RPMI8226 (cell line): ENCODE data around the gene KHDC1.
"Not testable (repeated sequence)": the region's sequence is repeated elsewhere in the genome, so short reads cannot be mapped to it uniquely, and the experiment has no call there.

Experiments used
- DNase-seq: peaks from one replicate; pipeline ENCODE4 v3.0.0-alpha.2; 2015

Gene KHDC1

GRCh38 chr6:73248192-73248903, 14.6 kb downstream of the KHDC1 start:
- no peak for DNase-seq

GRCh38 chr6:73242001-73242400, 21.0 kb downstream of the KHDC1 start:
- DNase-seq: no peak

GRCh38 chr6:73240730-73241129, 22.3 kb downstream of the KHDC1 start:
- no peak for DNase-seq

DNA sequence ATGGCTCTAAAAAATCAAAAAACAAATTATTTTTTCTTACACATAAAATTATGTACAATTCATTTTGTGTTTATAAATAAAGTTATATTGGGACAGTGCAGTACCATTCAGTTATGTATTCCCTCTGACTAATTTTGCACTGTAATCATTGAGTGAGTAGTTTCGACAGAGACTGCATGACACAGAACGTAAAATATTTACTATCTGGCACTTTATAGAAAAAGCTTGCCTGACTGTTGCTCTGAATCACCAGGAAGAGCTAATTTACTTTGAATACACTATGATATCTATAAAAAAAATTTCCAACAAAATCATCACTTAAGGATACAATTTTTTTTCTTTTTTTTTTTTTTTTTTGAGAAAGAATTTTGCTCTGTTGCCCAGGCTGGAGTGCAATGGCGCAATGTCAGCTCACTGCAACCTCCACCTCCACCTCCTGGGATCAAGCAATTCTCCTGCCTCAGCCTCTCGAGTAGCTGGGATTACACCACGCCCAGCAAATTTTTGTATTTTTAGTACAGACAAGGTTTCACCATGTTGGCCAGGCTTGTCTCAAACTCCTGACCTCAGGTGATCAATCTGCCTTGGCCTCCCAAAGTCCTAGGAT, 26.7 kb downstream of the KHDC1 start:
- DNase-seq: no peak

DNA sequence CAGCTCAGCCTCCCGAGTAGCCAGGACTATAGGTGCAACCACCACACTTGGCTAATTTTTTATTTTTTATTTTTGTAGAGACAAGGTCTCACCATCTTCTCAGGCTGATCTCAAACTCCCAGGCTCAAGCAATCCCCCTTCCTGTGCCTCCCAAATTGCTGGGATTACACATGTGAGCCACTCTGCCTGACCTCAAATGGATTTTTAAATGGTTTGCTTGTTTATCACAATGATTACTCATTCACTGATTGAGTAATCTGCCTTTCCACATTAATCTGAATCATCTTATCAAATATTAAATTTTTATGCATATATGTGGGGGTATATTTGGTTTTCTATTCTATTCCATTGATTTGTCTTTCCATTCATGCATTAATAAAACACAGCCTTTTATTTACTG, 28.3 kb downstream of the KHDC1 start:
- no peak for DNase-seq

GRCh38 chr6:73233971-73234370, 29.0 kb downstream of the KHDC1 start:
- DNase-seq: not testable (repeated sequence)

DNA sequence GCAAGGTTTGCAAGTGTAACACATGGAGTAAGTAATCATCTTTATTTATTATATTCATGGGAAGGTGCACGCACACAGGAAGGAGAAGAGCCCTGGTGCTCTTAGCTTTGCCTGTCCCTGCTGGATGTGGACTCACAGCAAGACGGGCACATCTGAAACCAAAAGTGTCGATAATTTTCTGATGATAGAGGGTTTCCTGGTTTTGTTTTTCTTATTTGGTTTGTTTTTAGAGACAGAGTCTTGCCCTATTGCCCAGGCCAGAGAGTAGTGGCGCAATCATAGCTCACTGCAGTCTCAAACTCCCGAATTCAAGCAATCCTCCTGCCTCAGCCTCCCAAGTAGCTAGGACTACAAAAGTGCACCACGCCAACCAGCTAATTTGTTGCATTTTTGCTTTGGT, 29.9 kb downstream of the KHDC1 start:
- no peak for DNase-seq

DNA sequence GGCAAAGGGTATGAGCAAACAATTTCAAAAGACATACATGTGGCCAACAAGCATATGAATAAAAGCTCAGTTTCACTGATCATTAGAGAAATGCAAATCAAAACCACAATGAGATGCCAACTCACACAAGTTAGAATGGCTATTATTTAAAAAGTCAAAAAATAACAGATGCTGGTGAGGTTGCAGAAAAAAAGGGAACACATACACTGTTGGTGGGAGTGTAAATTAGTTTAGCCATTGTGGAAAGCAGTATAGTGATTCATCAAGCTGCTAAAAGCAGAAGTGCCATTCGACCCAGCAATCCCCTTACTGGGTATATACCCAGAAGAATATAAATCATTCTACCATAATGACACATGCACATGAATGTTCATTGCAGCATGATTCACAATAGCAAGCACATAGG, 31.0 kb downstream of the KHDC1 start:
- no peak for DNase-seq

- no peak for DNase-seq
These were observed 35.3 kb downstream of the KHDC1 start for GRCh38 chr6:73227606-73228255.

DNA sequence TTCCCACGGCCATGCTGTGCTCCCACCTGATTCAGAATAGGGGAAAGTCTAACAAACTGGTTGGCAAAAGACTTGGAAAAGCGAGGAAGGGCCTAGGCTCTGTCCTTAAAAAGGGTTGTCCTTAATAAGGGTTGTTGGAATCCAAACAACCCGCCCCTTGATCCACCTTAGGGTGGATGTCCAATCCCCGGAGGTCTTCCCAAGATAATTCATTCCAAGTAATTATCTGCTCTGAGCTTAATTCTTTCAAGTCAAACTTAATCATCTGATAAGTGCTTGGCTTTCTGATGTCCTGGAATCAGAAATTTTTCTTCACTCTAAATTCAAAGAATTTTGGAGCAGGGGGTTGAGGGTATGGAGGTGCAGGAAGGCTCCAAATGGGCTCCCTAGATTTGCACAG, 37.6 kb downstream of the KHDC1 start, which contains the start of gene KHDC1L:
Gene KHDC1L, minus strand, starts transcription at position 101 of the 400 bp plus-strand sequence. Its CDS starts 88 bp downstream, at position 13.
- DNase-seq: no peak

DNA sequence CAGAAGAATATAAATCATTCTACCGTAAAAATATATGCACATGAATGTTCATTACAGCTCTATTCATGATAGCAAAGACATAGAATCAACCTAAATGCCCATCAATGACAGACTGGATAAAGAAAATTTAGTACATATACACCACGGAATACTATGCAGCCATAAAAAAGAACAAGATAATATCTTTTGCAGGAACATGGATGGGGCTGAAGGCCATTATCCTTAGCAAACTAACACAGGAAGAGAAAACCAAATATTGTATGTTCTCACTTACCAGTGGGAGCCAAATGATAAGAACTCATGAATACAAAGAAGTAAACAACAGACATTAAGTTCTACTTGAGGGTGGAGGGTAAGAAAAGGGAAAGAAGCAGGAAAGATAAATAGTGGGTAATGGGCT, 46.1 kb downstream of the KHDC1 start:
- no peak for DNase-seq

GRCh38 chr6:73209117-73209516, 53.9 kb downstream of the KHDC1 start:
- DNase-seq: no peak

GRCh38 chr6:73207221-73207837, 55.7 kb downstream of the KHDC1 start:
- DNase-seq: no peak

DNA sequence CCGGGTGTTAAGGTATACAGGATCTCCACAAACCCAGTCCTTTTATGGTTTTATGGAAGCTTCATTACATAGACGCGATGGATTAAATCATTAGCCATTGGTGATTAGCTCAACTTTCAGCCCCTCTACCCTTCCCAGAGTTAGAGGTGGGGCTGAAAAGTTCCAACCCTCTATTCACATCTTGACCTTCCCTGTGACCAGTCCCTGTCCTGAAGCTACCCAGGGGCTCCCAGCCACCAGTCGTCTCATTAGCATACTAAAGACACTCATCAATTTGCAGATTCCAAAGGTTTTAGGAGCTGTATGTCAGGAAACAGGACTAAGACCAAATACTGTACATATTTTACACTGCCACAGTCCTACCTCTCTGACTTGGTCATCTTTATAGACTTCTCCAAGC, 58.7 kb downstream of the KHDC1 start:
- no peak for DNase-seq

DNA sequence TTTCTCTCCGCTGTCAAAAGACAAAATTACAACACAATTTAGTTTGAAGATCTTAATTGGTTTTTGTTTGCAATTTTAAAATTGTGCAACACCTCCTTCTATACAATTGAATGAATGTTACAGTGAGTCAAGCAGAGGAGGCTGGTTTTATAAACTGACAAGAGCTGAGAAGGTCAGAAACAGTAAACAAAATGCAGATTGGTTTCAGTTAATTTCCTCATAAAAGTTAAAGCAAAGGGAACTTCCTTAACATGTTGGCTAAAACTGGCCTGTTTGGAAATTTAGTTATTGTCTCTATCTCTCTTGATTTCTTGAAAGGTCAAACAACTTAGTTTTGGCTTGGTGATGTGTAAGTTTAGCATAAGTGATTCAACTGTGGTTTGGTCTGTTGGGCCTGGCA, 59.9 kb downstream of the KHDC1 start:
- DNase-seq: no peak

DNA sequence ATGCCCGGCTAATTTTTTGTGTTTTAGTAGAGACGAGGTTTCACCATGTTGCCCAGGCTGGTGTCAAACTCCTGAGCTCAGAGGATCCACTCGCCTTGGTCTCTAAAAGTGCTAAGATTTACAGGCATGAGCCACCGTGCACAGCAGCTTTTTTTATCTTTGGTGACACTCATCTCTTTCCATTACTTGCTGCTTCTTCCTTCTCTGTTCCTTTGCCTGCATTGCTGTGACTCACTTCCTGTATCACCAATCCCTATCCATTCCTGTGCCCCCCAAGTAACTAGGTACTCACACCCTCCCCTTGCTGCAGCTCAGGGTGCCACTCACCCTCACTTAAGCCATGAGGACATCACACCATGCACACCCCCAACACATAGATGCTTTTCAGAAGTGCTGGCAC, 62.3 kb downstream of the KHDC1 start:
- DNase-seq: no peak

DNA sequence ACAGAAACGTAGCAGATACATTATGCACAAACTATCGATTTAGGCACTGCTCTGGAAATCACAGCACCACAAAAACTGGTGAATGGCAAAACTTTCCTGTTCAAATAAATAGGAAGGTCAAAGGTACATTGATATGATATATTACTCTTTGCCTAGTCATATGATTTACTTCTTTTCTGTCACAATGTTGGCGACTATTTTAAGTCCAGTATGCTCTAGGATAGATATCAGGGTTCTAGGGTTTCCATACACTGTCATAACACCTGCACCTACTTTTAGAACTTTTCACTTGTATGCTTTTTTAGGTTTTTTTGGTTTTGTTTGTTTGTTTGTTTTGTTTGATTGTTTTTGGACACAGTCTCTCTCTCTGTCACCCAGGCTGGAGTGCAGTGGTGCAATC, 62.7 kb downstream of the KHDC1 start:
- DNase-seq: no peak

- no peak for DNase-seq
These were observed 68.3 kb downstream of the KHDC1 start for GRCh38 chr6:73194744-73195143.

DNA sequence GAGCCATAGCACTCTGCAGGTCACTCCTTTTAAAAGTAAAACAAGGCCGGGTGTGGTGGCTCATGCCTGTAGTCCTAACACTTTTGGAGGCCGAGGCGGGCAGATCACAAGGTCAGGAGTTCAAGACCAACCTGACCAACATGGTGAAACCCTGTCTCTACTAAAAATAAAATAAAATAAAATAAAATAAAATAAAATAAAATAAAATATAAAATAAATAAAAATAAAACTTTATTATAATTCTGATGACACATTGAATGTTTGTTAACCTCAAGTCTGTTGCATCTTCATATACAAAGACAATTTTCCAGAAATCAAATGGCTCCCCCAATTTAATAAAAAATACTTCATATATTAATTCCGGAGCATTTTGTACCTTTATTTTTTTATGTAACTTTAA, 69.7 kb downstream of the KHDC1 start:
- DNase-seq: not testable (repeated sequence)
